Motor neuron (in vitro differentiated cells): ENCODE measurements around the gene MAEL. TPM values are rescaled to one million over a fixed set of nuclear protein-coding genes. Genes with fewer than 3 reads are reported as not detected.

ENCODE experiments used
- ATAC-seq, 8 experiments: fragments of 200-7000 bp; cut with Tn5 transposase; replicated peaks in 6 of 8; 2 replicates each; pipeline ENCODE4 v1.8.0; 2021; ENCODE audit warnings: mild to moderate bottlenecking in 8 of 8, moderate library complexity in 8 of 8
- H3K27ac ChIP-seq, 2 donors: fragments of 250-450 bp; sonication (Bioruptor Pico); 2 replicates each; pipeline ENCODE4 v1.9.0; 2021; ENCODE audit warnings: antibody characterized with exemption in 2 of 2, mild to moderate bottlenecking in 2 of 2, moderate library complexity in 1 of 2
- H3K4me1 ChIP-seq, 2 donors: fragments of 250-450 bp; sonication (Bioruptor Pico); replicated peaks in 1 of 2; 2 replicates each; pipeline ENCODE4 v1.6.1; 2021; ENCODE audit warnings: antibody characterized with exemption in 2 of 2, mild to moderate bottlenecking in 2 of 2, moderate library complexity in 1 of 2
- H3K4me3 ChIP-seq, 5 donors: fragments of 250-450 bp; sonication (Bioruptor Pico); 2 replicates each; pipeline ENCODE4 v1.9.0; 2021; ENCODE audit warnings: antibody characterized with exemption in 5 of 5, mild to moderate bottlenecking in 5 of 5, moderate library complexity in 4 of 5
- WGBS, 10 experiments: fragments of 450-650 bp; shearing (Covaris generic); methylation state at CpG; one replicate each; pipeline ENCODE4 v1.0.0; 2022; 5-methylcytosine and 5-hydroxymethylcytosine counted together
- in situ Hi-C, 9 experiments: fragments of 400-800 bp; cut with MboI; loops; one replicate each; pipeline ENCODE4 v1.15.0; 2021; ENCODE audit warnings: low sequenced_read_pairs in 9 of 9, low pct_unique_long_range_greater_than_20kb in 2 of 9; ENCODE audit not compliant: unreplicated experiment in 9 of 9
- total RNA-seq, 8 experiments: library from RNA; unstranded; fragments of 300-600 nt; gene quantifications; 2 replicates each; pipeline versions ENCODE4 v1.2.3 to v1.2.4, GENCODE V29; 2022

Gene MAEL
- total RNA-seq, 8 experiments from 2014 or later, result 0.27 to 1.6 (median 0.72) TPM; not detected in 2

GRCh38 chr1:167043752-167044488 is 54.8 kb downstream of the MAEL start:
- peak in 4 of 8 experiments; percentile 49 to 99 (median 70) for ATAC-seq
- 20 to 96% (median 69%) methylated on average over 1 to 21 of the region's 21 CpGs for WGBS, 10 experiments
- Histone ChIP-seq H3K4me3 (no peak overlapping the region), H3K4me1 (no peaks in the 10 kb centered on the region), H3K27ac (no peak overlapping the region)
- in situ Hi-C loops, result no loop called here

- Histone ChIP-seq H3K4me1 (peaks cover under 1% of the 10 kb centered on the region in 2 donors), H3K27ac (no peak overlapping the region), H3K4me3 (no peak overlapping the region)
- WGBS, 10 experiments, result 44 to 100% (median 94%) methylated on average over 1 to 5 of the region's 5 CpGs; no CpG with 5 or more reads in 1 of the 10 experiments
- in situ Hi-C loops, result loop anchor here in 8 of 9 experiments (10.0 to 25.0 kb wide), 7 partner anchors 137 to 1140 kb away; partner anchors contain the start of gene POU2F1 (in 1 of the 8)
- ATAC-seq, result no peak
These were observed 62.8 kb downstream of the MAEL start for GRCh38 chr1:167051907-167052306.

DNA sequence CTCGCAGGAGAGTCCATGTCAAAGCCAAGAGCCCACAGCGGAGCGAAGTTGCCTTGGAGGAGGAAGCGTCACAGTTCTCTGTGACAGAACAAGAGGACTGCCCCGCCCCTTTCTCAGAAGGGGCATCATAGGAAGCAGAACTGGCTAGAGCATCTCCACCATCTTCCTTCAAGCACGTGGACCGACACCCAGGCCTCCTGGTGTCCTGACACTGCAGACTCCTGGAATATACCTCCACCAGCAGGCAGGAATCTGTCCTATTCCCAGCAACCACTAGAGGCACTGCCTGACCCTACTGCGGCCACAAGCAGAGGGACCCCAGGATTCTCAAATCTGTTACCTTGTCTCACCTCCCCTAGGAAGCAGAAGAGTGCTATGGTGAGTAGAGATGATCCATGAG is 63.3 kb downstream of the MAEL start:
- H3K4me1 ChIP-seq, result peaks cover 4 to 5% of the 10 kb centered on the region in 2 donors
- 58 to 96% (median 80%) methylated on average over 2 to 8 of the region's 8 CpGs for WGBS, 10 experiments
- peak in 3 of 8 experiments; percentile 40 to 86 (median 44) for ATAC-seq
- in situ Hi-C loops, result loop anchor here in 8 of 9 experiments (10.0 to 25.0 kb wide), 7 partner anchors 138 to 1140 kb away; partner anchors contain the start of gene POU2F1 (in 1 of the 8)
- no peak overlapping the region for H3K27ac ChIP-seq
- no peak overlapping the region for H3K4me3 ChIP-seq

DNA sequence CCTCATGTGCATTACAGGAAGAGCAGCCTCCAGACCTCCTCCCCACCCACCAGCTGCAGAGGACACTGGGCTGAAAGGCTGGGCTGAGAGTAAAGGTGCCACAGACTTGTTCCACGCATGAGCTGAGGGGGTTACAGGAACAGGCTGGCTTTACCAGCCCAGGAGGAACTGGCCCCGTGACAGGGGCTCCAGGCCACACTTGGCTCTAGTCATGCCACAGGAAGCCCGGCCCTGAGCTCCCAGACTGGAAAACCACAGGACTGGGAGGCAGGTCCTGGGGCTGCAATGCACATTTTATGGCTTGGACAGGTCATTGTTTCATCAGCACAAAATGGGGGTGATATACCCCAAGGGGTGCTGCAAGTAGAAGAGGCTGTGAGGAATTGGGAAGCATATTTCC is 65.5 kb downstream of the MAEL start:
- Histone ChIP-seq H3K4me1 (peaks cover 4 to 8% of the 10 kb centered on the region in 2 donors), H3K27ac (no peak overlapping the region), H3K4me3 (no peak overlapping the region)
- WGBS, 10 experiments, result 17 to 100% (median 80%) methylated on average over 1 to 3 of the region's 3 CpGs; no CpG with 5 or more reads in 5 of the 10 experiments
- ATAC-seq, result no peak
- in situ Hi-C loops, result loop anchor here in 8 of 9 experiments (10.0 to 25.0 kb wide), 7 partner anchors 140 to 1142 kb away; partner anchors contain the start of gene POU2F1 (in 1 of the 8)

GRCh38 chr1:167054946-167055630 is 66.0 kb downstream of the MAEL start:
- in situ Hi-C loops, result loop anchor here in 8 of 9 experiments (10.0 to 25.0 kb wide), 7 partner anchors 140 to 1143 kb away; partner anchors contain the start of gene POU2F1 (in 1 of the 8)
- Histone ChIP-seq H3K4me3 (no peak overlapping the region), H3K27ac (no peak overlapping the region), H3K4me1 (peaks cover 4 to 8% of the 10 kb centered on the region in 2 donors)
- WGBS, 10 experiments, result 13 to 100% (median 82%) methylated on average over 1 to 9 of the region's 14 CpGs; no CpG with 5 or more reads in 2 of the 10 experiments
- no peak for ATAC-seq

GRCh38 chr1:167056529-167057231 is 67.6 kb downstream of the MAEL start:
- ATAC-seq, result peak in 6 of 8 experiments; percentile 13 to 51 (median 38)
- whole genome bisulfite sequencing, 10 experiments, result 38 to 83% (median 63%) methylated on average over 1 to 6 of the region's 10 CpGs; no CpG with 5 or more reads in 1 of the 10 experiments
- H3K4me3 ChIP-seq, result no peak overlapping the region
- H3K4me1 ChIP-seq, result peaks cover 4 to 8% of the 10 kb centered on the region in 2 donors
- no peak overlapping the region for H3K27ac ChIP-seq
- in situ Hi-C loops, result loop anchor here in 8 of 9 experiments (10.0 to 25.0 kb wide), 7 partner anchors 142 to 1144 kb away; partner anchors contain the start of gene POU2F1 (in 1 of the 8)

DNA sequence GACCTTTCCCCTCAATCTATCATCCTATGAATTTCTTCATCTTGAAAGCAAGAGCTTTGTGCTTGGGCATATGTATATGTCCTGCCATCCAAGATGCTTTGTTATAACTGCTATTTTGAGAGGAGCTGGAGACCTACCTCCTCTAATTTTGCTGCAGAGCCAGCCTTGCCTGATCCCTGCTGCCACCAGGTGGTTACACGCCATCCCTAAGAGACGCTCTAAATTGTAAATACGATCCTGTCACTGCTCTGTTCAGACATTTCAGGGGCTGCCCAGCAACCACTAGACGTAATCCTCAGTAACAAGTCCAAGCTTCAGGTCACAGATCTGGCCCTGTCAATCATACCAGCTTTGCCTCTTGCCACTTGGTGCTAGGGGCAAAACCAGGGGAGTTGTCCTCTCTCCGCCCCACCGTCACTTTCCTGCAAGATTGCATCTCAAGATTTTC is 68.2 kb downstream of the MAEL start:
- in situ Hi-C loops, result loop anchor here in 8 of 9 experiments (10.0 to 25.0 kb wide), 7 partner anchors 142 to 1145 kb away; partner anchors contain the start of gene POU2F1 (in 1 of the 8)
- peaks cover 4 to 8% of the 10 kb centered on the region in 2 donors for H3K4me1 ChIP-seq
- peak; percentile 22 to 97 (median 95) for ATAC-seq
- no peak overlapping the region for H3K27ac ChIP-seq
- H3K4me3 ChIP-seq, result no peak overlapping the region
- WGBS, 10 experiments, result 0 to 51% (median 38%) methylated on average over 1 to 6 of the region's 6 CpGs; no CpG with 5 or more reads in 5 of the 10 experiments

GRCh38 chr1:167059045-167059808 is 70.1 kb downstream of the MAEL start:
- no peak overlapping the region for H3K27ac ChIP-seq
- no peak overlapping the region for H3K4me3 ChIP-seq
- in situ Hi-C loops, result loop anchor here in 8 of 9 experiments (10.0 to 25.0 kb wide), 7 partner anchors 144 to 1147 kb away; partner anchors contain the start of gene POU2F1 (in 1 of the 8)
- peaks cover 4 to 8% of the 10 kb centered on the region in 2 donors for H3K4me1 ChIP-seq
- 0 to 90% (median 20%) methylated on average over 2 to 10 of the region's 17 CpGs; no CpG with 5 or more reads in 3 of the 10 experiments for WGBS, 10 experiments
- peak; percentile 44 to 80 (median 60) for ATAC-seq

DNA sequence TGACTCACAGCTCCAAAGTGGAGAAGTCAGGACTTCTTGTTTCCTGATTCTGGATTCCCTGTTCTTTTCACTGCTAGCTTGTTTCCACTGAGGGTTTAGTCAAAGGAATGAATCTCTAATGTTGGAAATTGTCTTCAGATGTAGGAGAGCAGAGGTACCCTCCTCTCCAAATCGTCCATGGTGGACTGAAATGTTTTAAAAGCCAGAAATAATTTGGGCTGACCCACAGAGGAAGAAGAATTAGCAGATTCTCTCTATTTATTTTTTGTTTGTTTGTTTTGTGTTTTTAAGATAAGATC is 70.7 kb downstream of the MAEL start:
- no peak overlapping the region for H3K27ac ChIP-seq
- 0 to 60% (median 40%) methylated on average over 1 of the region's 1 CpG; no CpG with 5 or more reads in 3 of the 10 experiments for WGBS, 10 experiments
- H3K4me1 ChIP-seq, result peaks cover 4 to 8% of the 10 kb centered on the region in 2 donors
- no peak overlapping the region for H3K4me3 ChIP-seq
- no peak for ATAC-seq
- in situ Hi-C loops, result loop anchor here in 8 of 9 experiments (10.0 to 25.0 kb wide), 9 partner anchors 65 to 1147 kb away; partner anchors contain the start of genes CREG1 (in 1 of the 8) and POU2F1 (in 1 of the 8)

DNA sequence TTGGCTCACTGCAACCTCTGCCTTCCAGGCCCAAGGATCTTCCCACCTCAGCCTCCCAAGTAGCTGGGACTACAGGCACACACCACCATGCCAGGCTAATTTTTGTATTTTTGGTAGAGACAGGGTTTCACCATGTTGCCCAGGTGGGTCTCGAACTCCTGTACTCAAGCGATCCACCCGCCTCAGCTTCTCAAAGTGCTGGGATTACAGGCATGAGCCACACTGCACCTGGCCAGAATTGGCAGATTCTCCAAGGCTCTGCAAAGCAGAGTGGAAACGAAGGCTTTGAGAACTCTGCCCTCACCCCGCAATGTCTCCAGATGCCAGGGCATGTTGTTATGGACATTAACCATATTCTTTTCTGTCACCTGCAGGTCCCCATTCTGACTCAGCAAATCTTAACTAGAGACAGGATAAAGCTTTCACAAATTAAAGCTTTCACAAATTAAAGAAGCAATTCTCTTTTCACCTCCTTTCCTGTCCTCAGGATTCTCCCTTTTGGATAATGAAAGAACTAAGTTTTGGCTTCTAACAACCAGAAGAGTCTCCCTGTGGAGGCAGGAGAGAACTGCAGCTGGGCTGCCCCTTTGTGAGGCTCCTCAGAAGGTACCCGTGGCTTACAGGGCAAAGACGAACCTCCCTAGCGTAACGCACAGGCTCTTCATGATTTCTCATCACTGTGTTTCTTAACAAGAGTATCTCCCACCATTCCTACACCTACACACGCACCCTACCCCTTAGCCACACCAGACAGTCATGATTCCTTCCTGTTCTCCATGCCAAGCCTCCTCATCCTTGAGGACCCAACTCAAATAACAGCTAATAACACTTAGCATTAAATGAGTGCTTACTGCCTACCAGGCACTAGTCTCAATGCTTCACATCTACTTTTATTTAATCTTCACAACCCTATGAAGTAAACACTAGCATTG is 71.3 kb downstream of the MAEL start:
- in situ Hi-C loops, result loop anchor here in 8 of 9 experiments (10.0 to 25.0 kb wide), 8 partner anchors 64 to 1148 kb away; partner anchors contain the start of genes CREG1 (in 1 of the 8) and POU2F1 (in 1 of the 8)
- no peak for ATAC-seq
- no peak overlapping the region for H3K27ac ChIP-seq
- no peak overlapping the region for H3K4me3 ChIP-seq
- peaks cover 4 to 8% of the 10 kb centered on the region in 2 donors for H3K4me1 ChIP-seq
- WGBS, 10 experiments, result 47 to 92% (median 79%) methylated on average over 3 to 10 of the region's 10 CpGs; no CpG with 5 or more reads in 2 of the 10 experiments
